ENCODE measurements around the gene TULP4. TPM values are rescaled to one million over a fixed set of nuclear protein-coding genes. Genes with fewer than 3 reads are reported as not detected.

Gene TULP4
- polyA plus RNA-seq, 1 donor (not counting 4 experiments of a cell fraction or from before 2014, with no cell fraction given) = 13.1 TPM

- Histone ChIP-seq H3K4me1 (ENCODE audit: control insufficient read depth, extremely low read depth, insufficient read depth, low read length) (no peaks in the 10 kb centered on the region), H3K4me3 (ENCODE audit: control insufficient read depth in 2 of 3, extremely low read depth in 1 of 3, insufficient read depth in 2 of 3, low read depth in 1 of 3, low read length in 3 of 3) (no peak overlapping the region), H3K27ac (ENCODE audit: control insufficient read depth, insufficient read depth, low read length) (no peak overlapping the region), H3K36me3 (ENCODE audit: control insufficient read depth in 2 of 2, extremely low read depth in 1 of 2, insufficient read depth in 2 of 2, low read length in 2 of 2) (peaks cover 0 to 9% of the 10 kb centered on the region in 2 experiments), H3K9me3 (ENCODE audit: control insufficient read depth, low read depth, low read length) (no peaks in the 10 kb centered on the region), H3K9ac (ENCODE audit: control insufficient read depth, extremely low read depth, insufficient read depth, low read length) (no peak overlapping the region), H3K9me1 (ENCODE audit: control insufficient read depth, extremely low read depth, insufficient read depth, low read length) (no peaks in the 10 kb centered on the region), H4K20me1 (ENCODE audit: control insufficient read depth, extremely low read depth, insufficient read depth, low read length) (no peaks in the 10 kb centered on the region), H3K27me3 (ENCODE audit: control insufficient read depth, extremely low read depth, insufficient read depth, low read length) (no peaks in the 10 kb centered on the region), H3K4me2 (ENCODE audit: control insufficient read depth, extremely low read depth, insufficient read depth, low read depth, low read length) (no peak overlapping the region), H2AFZ (ENCODE audit: control insufficient read depth, low read length) (no peak overlapping the region), H3K79me2 (ENCODE audit: control insufficient read depth, insufficient read depth, low read length) (no peaks in the 10 kb centered on the region)
- dilution Hi-C loops (cut with MboI; ENCODE audit: extremely low pct_ligation_motif_present, low sequenced_read_pairs) = no loop called here
- DNase-seq (ENCODE audit: low read depth, low spot score) (no peak), FAIRE-seq (no peak)
- no peak for TF ChIP-seq CTCF (optimal IDR thresholded peaks at IDR 0.05 in 1 of 3, IDR thresholded peaks at IDR 0.05 in 1 of 3, conservative IDR thresholded peaks at IDR 0.05 in 1 of 3; ENCODE audit: extremely low read depth in 1 of 3, insufficient read depth in 2 of 3, low read length in 3 of 3)
- no peak for TF ChIP-seq EZH2 (IDR thresholded peaks at IDR 0.05; ENCODE audit: low read length)
Observed at GRCh38 chr6:158431036-158431435, 118.8 kb downstream of the TULP4 start.

GRCh38 chr6:158431560-158431959 lies 119.3 kb downstream of the TULP4 start:
- Histone ChIP-seq H3K36me3 (ENCODE audit: control insufficient read depth in 2 of 2, extremely low read depth in 1 of 2, insufficient read depth in 2 of 2, low read length in 2 of 2) (peaks cover 0 to 9% of the 10 kb centered on the region in 2 experiments), H3K9me3 (ENCODE audit: control insufficient read depth, low read depth, low read length) (no peaks in the 10 kb centered on the region), H3K79me2 (ENCODE audit: control insufficient read depth, insufficient read depth, low read length) (no peaks in the 10 kb centered on the region), H2AFZ (ENCODE audit: control insufficient read depth, low read length) (no peak overlapping the region), H3K4me3 (ENCODE audit: control insufficient read depth in 2 of 3, extremely low read depth in 1 of 3, insufficient read depth in 2 of 3, low read depth in 1 of 3, low read length in 3 of 3) (no peak overlapping the region), H4K20me1 (ENCODE audit: control insufficient read depth, extremely low read depth, insufficient read depth, low read length) (no peaks in the 10 kb centered on the region), H3K9ac (ENCODE audit: control insufficient read depth, extremely low read depth, insufficient read depth, low read length) (no peak overlapping the region), H3K9me1 (ENCODE audit: control insufficient read depth, extremely low read depth, insufficient read depth, low read length) (no peaks in the 10 kb centered on the region), H3K4me2 (ENCODE audit: control insufficient read depth, extremely low read depth, insufficient read depth, low read depth, low read length) (no peak overlapping the region), H3K4me1 (ENCODE audit: control insufficient read depth, extremely low read depth, insufficient read depth, low read length) (no peaks in the 10 kb centered on the region), H3K27me3 (ENCODE audit: control insufficient read depth, extremely low read depth, insufficient read depth, low read length) (no peaks in the 10 kb centered on the region), H3K27ac (ENCODE audit: control insufficient read depth, insufficient read depth, low read length) (no peak overlapping the region)
- dilution Hi-C loops (cut with MboI; ENCODE audit: extremely low pct_ligation_motif_present, low sequenced_read_pairs) = no loop called here
- DNase-seq (ENCODE audit: low read depth, low spot score) (no peak), FAIRE-seq (no peak)
- TF ChIP-seq EZH2 (IDR thresholded peaks at IDR 0.05; ENCODE audit: low read length) = no peak
- no peak for TF ChIP-seq CTCF (optimal IDR thresholded peaks at IDR 0.05 in 1 of 3, IDR thresholded peaks at IDR 0.05 in 1 of 3, conservative IDR thresholded peaks at IDR 0.05 in 1 of 3; ENCODE audit: extremely low read depth in 1 of 3, insufficient read depth in 2 of 3, low read length in 3 of 3)

Measured in keratinocyte (primary cell).